HEK293 (cell line): ENCODE data around the gene NEURL1.

Experiments used
- BCL11A ChIP-seq: fragments of 450-650 bp; formaldehyde crosslinking; IDR thresholded peaks from 2 replicates; pipeline ENCODE4 v1.5.1; 2016; ENCODE audit warnings: low read depth, missing biosample characterization, missing genetic modification characterization
- BCL6B ChIP-seq: fragments of 450-650 bp; formaldehyde crosslinking; IDR thresholded peaks from 2 replicates; pipeline ENCODE4 v1.5.1; 2017; ENCODE audit warnings: missing biosample characterization, missing genetic modification characterization
- EGR2 ChIP-seq: fragments of 450-650 bp; formaldehyde crosslinking; IDR thresholded peaks from 2 replicates; pipeline ENCODE4 v1.5.1; 2016; ENCODE audit warnings: low read depth, missing biosample characterization, missing genetic modification characterization
- GLI2 ChIP-seq: fragments of 450-650 bp; formaldehyde crosslinking; IDR thresholded peaks from 2 replicates; pipeline ENCODE4; 2017; ENCODE audit warnings: missing biosample characterization, missing genetic modification characterization, low read depth, borderline replicate concordance
- OVOL3 ChIP-seq: fragments of 450-650 bp; formaldehyde crosslinking; IDR thresholded peaks from 2 replicates; pipeline ENCODE4 v1.5.1; 2016; ENCODE audit warnings: missing biosample characterization, missing genetic modification characterization
- PATZ1 ChIP-seq: fragments of 450-650 bp; formaldehyde crosslinking; IDR thresholded peaks from 2 replicates; pipeline ENCODE4 v1.5.1; 2016; ENCODE audit warnings: missing biosample characterization, missing genetic modification characterization
- PBX3 ChIP-seq: sonication (generic); formaldehyde crosslinking; IDR thresholded peaks from 2 replicates; pipeline ENCODE4 v1.8.1; 2022; ENCODE audit warnings: mild to moderate bottlenecking, moderate library complexity, missing genetic modification reagents
- TCF7L2 ChIP-seq: IDR thresholded peaks from 2 replicates; pipeline ENCODE4 v1.6.1; 2011; ENCODE audit warnings: low read depth, mild to moderate bottlenecking, inconsistent platforms, low read length, moderate library complexity, borderline replicate concordance
- WT1 ChIP-seq: fragments of 450-650 bp; formaldehyde crosslinking; IDR thresholded peaks from 2 replicates; pipeline ENCODE4 v1.5.1; 2016; ENCODE audit warnings: missing biosample characterization, missing genetic modification characterization
- YY2 ChIP-seq: fragments of 450-650 bp; formaldehyde crosslinking; IDR thresholded peaks from 2 replicates; pipeline ENCODE4 v1.5.1; 2016; ENCODE audit warnings: missing biosample characterization, missing genetic modification characterization
- ZBTB1 ChIP-seq: fragments of 450-650 bp; formaldehyde crosslinking; IDR thresholded peaks from 2 replicates; pipeline ENCODE4 v1.5.1; 2016; ENCODE audit warnings: missing biosample characterization, missing genetic modification characterization
- ZBTB48 ChIP-seq: fragments of 450-650 bp; formaldehyde crosslinking; IDR thresholded peaks from 2 replicates; pipeline ENCODE4 v1.5.1; 2016; ENCODE audit warnings: missing biosample characterization, missing genetic modification characterization
- ZEB2 ChIP-seq: fragments of 450-650 bp; formaldehyde crosslinking; IDR thresholded peaks from 2 replicates; pipeline ENCODE4 v1.5.1; 2016; ENCODE audit warnings: missing biosample characterization, missing genetic modification characterization
- ZFHX2 ChIP-seq: fragments of 450-650 bp; formaldehyde crosslinking; conservative IDR thresholded peaks from 2 replicates; pipeline ENCODE4 v1.5.1; 2016; ENCODE audit warnings: missing biosample characterization, missing genetic modification characterization
- ZNF174 ChIP-seq: fragments of 450-650 bp; formaldehyde crosslinking; IDR thresholded peaks from 2 replicates; pipeline ENCODE4 v1.5.0; 2017; ENCODE audit warnings: missing biosample characterization, mild to moderate bottlenecking, missing genetic modification characterization
- ZNF184 ChIP-seq: fragments of 450-650 bp; IDR thresholded peaks from 2 replicates; pipeline ENCODE4 v1.5.1; 2018; ENCODE audit warnings: missing biosample characterization, mild to moderate bottlenecking, missing genetic modification characterization
- ZNF239 ChIP-seq: fragments of 450-650 bp; formaldehyde crosslinking; IDR thresholded peaks from 2 replicates; pipeline ENCODE4 v1.5.1; 2016; ENCODE audit warnings: missing biosample characterization, missing genetic modification characterization
- ZNF391 ChIP-seq: fragments of 450-650 bp; formaldehyde crosslinking; IDR thresholded peaks from 2 replicates; pipeline ENCODE4 v1.5.1; 2016; ENCODE audit warnings: low read depth, missing biosample characterization, missing genetic modification characterization, borderline replicate concordance
- ZNF433 ChIP-seq: fragments of 450-650 bp; formaldehyde crosslinking; IDR thresholded peaks from 2 replicates; pipeline ENCODE4 v1.5.1; 2016; ENCODE audit warnings: missing biosample characterization, missing genetic modification characterization, low read depth
- ZNF473 ChIP-seq: fragments of 450-650 bp; formaldehyde crosslinking; IDR thresholded peaks from 2 replicates; pipeline ENCODE4 v1.5.1; 2017; ENCODE audit warnings: missing biosample characterization, missing genetic modification characterization
- ZNF623 ChIP-seq: fragments of 450-650 bp; formaldehyde crosslinking; IDR thresholded peaks from 2 replicates; pipeline ENCODE4 v1.5.1; 2016; ENCODE audit warnings: missing biosample characterization, missing genetic modification characterization
- ZNF677 ChIP-seq: fragments of 450-650 bp; IDR thresholded peaks from 2 replicates; pipeline ENCODE4 v1.5.0; 2018; ENCODE audit warnings: missing biosample characterization, mild to moderate bottlenecking, missing genetic modification characterization, moderate library complexity
- ZNF785 ChIP-seq: fragments of 450-650 bp; formaldehyde crosslinking; IDR thresholded peaks from 2 replicates; pipeline ENCODE4 v1.5.1; 2016; ENCODE audit warnings: missing biosample characterization, missing genetic modification characterization
- TF ChIP-seq, protein P1 (sequence below): IDR thresholded peaks from 2 replicates; pipeline ENCODE4 v1.6.1; 2011; ENCODE audit warnings: mild to moderate bottlenecking, low read depth, low read length, borderline replicate concordance
- TF ChIP-seq, protein P2 (sequence below): fragments of 450-650 bp; formaldehyde crosslinking; IDR thresholded peaks from 2 replicates; pipeline ENCODE4 v1.5.1; 2016; ENCODE audit warnings: missing biosample characterization, missing genetic modification characterization
- TF ChIP-seq, protein P3 (sequence below): fragments of 450-650 bp; formaldehyde crosslinking; IDR thresholded peaks from 2 replicates; pipeline ENCODE4 v1.5.1; 2017; ENCODE audit warnings: missing biosample characterization, missing genetic modification characterization
- TF ChIP-seq, protein P4 (sequence below): fragments of 450-650 bp; IDR thresholded peaks from 2 replicates; pipeline ENCODE4 v1.5.1; 2018; ENCODE audit warnings: missing biosample characterization, missing genetic modification characterization

The NEURL1 gene

GRCh38 chr10:103543617-103544525 lies 50.4 kb downstream of the NEURL1 start (continued):
- peak; percentile 79 for TF ChIP-seq ZFHX2 (tag by site-specific recombination)
- TF ChIP-seq PBX3: no peak
- no peak for TF ChIP-seq ZBTB48 (tag by site-specific recombination)
- no peak for TF ChIP-seq ZNF623
- TF ChIP-seq, protein P1, sequence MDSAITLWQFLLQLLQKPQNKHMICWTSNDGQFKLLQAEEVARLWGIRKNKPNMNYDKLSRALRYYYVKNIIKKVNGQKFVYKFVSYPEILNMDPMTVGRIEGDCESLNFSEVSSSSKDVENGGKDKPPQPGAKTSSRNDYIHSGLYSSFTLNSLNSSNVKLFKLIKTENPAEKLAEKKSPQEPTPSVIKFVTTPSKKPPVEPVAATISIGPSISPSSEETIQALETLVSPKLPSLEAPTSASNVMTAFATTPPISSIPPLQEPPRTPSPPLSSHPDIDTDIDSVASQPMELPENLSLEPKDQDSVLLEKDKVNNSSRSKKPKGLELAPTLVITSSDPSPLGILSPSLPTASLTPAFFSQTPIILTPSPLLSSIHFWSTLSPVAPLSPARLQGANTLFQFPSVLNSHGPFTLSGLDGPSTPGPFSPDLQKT: no peak
- no peak for TF ChIP-seq BCL11A (tag by site-specific recombination)
- TF ChIP-seq ZNF391 (tag by site-specific recombination): no peak
- TF ChIP-seq, protein P2, sequence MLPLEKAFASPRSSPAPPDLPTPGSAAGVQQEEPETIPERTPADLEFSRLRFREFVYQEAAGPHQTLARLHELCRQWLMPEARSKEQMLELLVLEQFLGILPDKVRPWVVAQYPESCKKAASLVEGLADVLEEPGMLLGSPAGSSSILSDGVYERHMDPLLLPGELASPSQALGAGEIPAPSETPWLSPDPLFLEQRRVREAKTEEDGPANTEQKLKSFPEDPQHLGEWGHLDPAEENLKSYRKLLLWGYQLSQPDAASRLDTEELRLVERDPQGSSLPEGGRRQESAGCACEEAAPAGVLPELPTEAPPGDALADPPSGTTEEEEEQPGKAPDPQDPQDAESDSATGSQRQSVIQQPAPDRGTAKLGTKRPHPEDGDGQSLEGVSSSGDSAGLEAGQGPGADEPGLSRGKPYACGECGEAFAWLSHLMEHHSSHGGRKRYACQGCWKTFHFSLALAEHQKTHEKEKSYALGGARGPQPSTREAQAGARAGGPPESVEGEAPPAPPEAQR (tag by site-specific recombination): no peak
- no peak for TF ChIP-seq ZNF184 (tag by site-specific recombination)
- no peak for TF ChIP-seq ZNF785
- TF ChIP-seq ZEB2: no peak
- TF ChIP-seq ZBTB1: no peak
- TF ChIP-seq, protein P3, sequence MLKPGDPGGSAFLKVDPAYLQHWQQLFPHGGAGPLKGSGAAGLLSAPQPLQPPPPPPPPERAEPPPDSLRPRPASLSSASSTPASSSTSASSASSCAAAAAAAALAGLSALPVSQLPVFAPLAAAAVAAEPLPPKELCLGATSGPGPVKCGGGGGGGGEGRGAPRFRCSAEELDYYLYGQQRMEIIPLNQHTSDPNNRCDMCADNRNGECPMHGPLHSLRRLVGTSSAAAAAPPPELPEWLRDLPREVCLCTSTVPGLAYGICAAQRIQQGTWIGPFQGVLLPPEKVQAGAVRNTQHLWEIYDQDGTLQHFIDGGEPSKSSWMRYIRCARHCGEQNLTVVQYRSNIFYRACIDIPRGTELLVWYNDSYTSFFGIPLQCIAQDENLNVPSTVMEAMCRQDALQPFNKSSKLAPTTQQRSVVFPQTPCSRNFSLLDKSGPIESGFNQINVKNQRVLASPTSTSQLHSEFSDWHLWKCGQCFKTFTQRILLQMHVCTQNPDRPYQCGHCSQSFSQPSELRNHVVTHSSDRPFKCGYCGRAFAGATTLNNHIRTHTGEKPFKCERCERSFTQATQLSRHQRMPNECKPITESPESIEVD (tag by site-specific recombination): no peak
- TF ChIP-seq OVOL3: no peak
- TF ChIP-seq ZNF433 (tag by site-specific recombination): no peak
- TF ChIP-seq ZNF174: no peak
- no peak for TF ChIP-seq ZNF677
- no peak for TF ChIP-seq ZNF239 (tag by site-specific recombination)
- no peak for TF ChIP-seq YY2 (tag by site-specific recombination)
- TF ChIP-seq BCL6B: no peak
- TF ChIP-seq WT1 (tag by site-specific recombination): no peak
- TF ChIP-seq ZNF473 (tag by site-specific recombination): no peak
- no peak for TF ChIP-seq GLI2 (tag by site-specific recombination)
- TF ChIP-seq EGR2 (tag by site-specific recombination): peak; percentile 46; the same call in 1 of the 2 replicates
- 0 out of 2 replicates have a peak, but pooled peaks have one; percentile 14 for TF ChIP-seq PATZ1 (tag by site-specific recombination)
- TF ChIP-seq TCF7L2: no peak
- TF ChIP-seq, protein P4, sequence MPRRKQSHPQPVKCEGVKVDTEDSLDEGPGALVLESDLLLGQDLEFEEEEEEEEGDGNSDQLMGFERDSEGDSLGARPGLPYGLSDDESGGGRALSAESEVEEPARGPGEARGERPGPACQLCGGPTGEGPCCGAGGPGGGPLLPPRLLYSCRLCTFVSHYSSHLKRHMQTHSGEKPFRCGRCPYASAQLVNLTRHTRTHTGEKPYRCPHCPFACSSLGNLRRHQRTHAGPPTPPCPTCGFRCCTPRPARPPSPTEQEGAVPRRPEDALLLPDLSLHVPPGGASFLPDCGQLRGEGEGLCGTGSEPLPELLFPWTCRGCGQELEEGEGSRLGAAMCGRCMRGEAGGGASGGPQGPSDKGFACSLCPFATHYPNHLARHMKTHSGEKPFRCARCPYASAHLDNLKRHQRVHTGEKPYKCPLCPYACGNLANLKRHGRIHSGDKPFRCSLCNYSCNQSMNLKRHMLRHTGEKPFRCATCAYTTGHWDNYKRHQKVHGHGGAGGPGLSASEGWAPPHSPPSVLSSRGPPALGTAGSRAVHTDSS (tag by site-specific recombination): 0 out of 2 replicates have a peak, but pooled peaks have one; percentile 2
